HEK293 (cell line): ENCODE results near the gene FHIT.

Experiments
- CTCF ChIP-seq: fragments of 450-650 bp; formaldehyde crosslinking; IDR thresholded peaks from 2 replicates; pipeline ENCODE4 v1.5.1; 2016; ENCODE audit warnings: missing biosample characterization, missing genetic modification characterization
- ELK4 ChIP-seq: IDR thresholded peaks from 2 replicates; pipeline ENCODE4 v1.6.1; 2011; ENCODE audit warnings: mild to moderate bottlenecking, low read depth, low read length, borderline replicate concordance
- TCF7L2 ChIP-seq: IDR thresholded peaks from 2 replicates; pipeline ENCODE4 v1.6.1; 2011; ENCODE audit warnings: low read depth, mild to moderate bottlenecking, inconsistent platforms, low read length, moderate library complexity, borderline replicate concordance
- ZNF18 ChIP-seq: fragments of 450-650 bp; formaldehyde crosslinking; IDR thresholded peaks from 2 replicates; pipeline ENCODE4 v1.5.1; 2016; ENCODE audit warnings: missing biosample characterization, missing genetic modification characterization
- ZNF510 ChIP-seq: fragments of 450-650 bp; formaldehyde crosslinking; IDR thresholded peaks from 2 replicates; pipeline ENCODE4 v1.5.1; 2018; ENCODE audit warnings: mild to moderate bottlenecking, missing genetic modification characterization, missing biosample characterization; ENCODE audit not compliant: insufficient replicate concordance

- TF ChIP-seq ZNF18 (tag by site-specific recombination): no peak
- TF ChIP-seq CTCF (tag by site-specific recombination): no peak
- no peak for TF ChIP-seq ELK4
- no peak for TF ChIP-seq TCF7L2
- no peak for TF ChIP-seq ZNF510 (tag by site-specific recombination)
Observed at GRCh38 chr3:60847791-60848190, 403.5 kb downstream of the FHIT start.
